Globus pallidus (tissue), 1 donor: ENCODE measurements around the gene SORCS2.
"Not testable (repeated sequence)": the region's sequence is repeated elsewhere in the genome, so short reads cannot be mapped to it uniquely, and the experiment has no call there.

ENCODE experiments used
- DNase-seq: peaks from one replicate; pipeline ENCODE4 v3.0.0-alpha.2; 2015; ENCODE audit warnings: low spot score

SORCS2 gene

DNA sequence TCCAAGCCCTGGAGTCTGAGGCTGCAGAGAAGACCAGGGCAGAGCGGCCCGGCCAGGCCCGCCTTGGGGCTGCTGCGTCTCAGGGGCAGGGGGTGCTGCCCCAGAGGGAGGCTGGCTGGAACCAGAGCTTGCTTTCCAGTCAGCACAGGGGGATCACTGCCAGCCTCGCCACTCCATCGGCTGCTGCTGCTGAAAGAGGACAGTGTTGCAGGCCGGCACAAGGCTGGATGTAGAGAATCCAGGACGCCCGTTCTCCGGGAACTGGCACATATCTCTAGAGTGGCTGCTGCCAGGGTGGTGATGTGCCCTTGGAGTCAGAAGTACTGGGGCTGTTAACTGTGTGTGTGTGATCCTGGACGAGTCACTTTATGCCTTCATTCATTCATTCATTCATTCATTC is 31.9 kb upstream of the SORCS2 start:
- DNase-seq: peak; percentile 70

DNA sequence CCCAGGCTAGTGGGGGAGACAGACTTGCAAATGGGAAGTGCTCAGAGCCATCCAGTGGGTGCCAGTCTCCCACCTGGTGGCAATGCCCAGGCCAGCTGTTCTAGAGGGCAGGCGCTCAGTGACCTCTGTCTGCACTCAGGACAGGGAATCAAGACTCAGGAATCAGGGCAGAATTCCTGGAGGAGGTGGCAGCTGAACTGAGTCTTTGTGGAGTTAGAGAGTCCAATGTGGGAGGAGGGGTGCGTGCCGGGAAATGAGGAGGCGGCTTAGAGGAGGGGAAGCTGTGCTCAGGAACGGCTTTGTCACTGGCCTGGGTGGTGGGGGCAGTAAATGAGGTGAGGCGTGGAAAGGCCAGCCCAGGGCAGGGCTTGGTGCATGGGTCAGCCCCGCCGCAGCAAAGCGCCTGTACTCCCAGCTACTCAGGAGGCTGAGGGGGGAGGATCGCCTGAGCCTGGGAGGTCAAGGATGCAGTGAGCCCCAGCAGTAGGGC is 31.3 kb upstream of the SORCS2 start:
- DNase-seq: no peak

DNA sequence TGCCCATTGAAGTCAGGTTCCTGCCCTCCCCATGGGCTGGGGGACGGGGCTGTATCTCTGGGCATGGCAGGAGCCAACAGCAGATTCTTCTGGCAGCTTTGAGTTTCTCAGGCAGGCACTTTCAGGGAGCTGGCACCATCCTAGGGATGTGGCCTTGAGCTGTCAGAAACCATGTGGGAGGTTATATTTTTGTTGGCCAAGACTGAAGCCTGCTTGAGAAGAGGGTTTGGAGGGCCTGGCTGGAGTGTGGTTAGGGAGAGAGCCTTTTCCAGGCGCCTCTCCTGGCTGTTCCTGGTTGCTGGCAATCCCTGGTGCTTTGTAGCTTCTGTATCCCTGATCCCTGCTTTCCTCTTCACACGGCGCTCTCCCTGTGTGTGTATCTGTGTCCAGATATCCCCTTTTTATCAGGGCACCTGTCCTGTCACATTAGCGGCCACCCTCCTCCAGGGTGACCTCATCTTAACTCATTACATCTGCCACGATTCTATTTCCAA is 30.6 kb upstream of the SORCS2 start:
- DNase-seq: peak; percentile 17

GRCh38 chr4:7165056-7165873 is 27.1 kb upstream of the SORCS2 start:
- DNase-seq: not testable (repeated sequence)

DNA sequence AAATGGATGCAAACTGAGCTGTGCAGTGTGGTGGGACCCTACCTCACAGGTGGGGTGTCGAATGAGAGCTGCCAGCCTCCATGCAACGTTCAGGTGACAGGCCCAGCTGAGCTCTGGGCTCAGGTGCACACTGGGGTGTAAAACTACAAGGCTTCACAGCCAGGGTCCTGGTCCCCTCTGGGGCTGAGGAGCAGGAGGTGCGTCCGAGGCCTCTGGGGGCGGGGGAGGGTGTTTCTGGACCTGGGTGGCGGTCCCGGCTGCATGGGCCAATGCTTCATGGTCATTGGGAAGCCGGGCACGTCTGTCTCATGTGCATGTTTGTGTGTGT is 26.5 kb upstream of the SORCS2 start:
- DNase-seq: no peak

DNA sequence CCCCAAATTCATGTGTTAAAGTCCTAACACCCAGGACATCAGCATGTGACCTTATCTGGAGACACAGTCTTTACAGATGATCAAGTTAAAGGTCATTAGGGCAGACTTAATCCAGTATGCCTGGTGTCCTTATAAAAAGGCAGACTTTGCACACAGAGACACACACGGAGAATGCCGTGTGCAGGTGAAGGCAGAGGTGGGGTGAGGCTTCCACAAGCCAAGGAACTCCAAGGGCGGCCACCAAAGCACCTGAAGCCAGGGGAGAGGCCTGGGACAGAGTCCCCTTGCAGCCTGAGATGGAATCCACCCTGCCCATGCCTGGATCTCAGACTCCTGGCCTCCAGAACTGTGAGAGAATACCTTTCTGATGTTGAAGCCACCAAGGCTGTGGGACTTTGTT is 26.1 kb upstream of the SORCS2 start:
- DNase-seq: no peak

- no peak for DNase-seq
Observed at GRCh38 chr4:7166981-7167700, 25.2 kb upstream of the SORCS2 start.

DNA sequence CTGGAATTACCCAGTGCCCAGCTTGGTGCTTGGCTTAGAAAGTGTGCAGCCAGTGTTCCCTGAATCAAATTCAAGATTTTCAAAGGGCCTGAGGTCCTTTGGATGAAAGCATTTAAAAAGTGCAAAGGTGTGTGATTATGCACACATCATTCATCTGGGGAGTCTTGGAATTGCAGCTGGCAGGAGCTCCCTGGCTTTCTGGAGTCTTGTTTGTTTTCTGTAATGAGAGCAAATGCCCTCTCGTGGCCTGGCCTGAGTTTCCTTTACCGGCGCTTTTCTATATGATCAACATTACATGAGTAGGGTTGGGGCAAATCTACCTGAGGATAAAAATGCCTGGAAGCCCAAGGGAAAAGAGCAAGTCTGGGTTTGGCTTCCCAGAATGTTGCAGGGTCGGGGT is 24.6 kb upstream of the SORCS2 start:
- DNase-seq: no peak

- DNase-seq: no peak
Observed at GRCh38 chr4:7168106-7168505, 24.2 kb upstream of the SORCS2 start.

- DNase-seq: no peak
Observed at GRCh38 chr4:7169134-7169533, 23.2 kb upstream of the SORCS2 start.

DNA sequence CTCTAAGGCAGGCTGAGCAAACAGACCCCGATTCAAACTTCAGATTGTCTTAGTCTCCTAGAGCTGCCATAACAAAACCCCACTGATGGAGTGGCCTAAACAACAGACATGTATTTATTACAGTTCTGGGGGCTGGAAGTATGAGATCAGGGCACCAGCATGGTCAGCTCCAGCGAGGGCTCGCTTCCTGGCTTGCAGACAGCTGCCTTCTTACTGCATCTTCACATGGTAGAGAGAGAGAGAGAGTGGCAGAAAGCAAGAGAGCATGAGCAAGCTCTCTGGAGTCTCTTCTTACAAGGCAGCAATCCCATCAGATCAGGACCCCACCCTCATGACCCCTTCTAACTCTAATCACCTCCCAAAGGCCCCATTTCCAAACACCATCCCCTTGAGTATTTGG is 22.3 kb upstream of the SORCS2 start:
- DNase-seq: no peak

DNA sequence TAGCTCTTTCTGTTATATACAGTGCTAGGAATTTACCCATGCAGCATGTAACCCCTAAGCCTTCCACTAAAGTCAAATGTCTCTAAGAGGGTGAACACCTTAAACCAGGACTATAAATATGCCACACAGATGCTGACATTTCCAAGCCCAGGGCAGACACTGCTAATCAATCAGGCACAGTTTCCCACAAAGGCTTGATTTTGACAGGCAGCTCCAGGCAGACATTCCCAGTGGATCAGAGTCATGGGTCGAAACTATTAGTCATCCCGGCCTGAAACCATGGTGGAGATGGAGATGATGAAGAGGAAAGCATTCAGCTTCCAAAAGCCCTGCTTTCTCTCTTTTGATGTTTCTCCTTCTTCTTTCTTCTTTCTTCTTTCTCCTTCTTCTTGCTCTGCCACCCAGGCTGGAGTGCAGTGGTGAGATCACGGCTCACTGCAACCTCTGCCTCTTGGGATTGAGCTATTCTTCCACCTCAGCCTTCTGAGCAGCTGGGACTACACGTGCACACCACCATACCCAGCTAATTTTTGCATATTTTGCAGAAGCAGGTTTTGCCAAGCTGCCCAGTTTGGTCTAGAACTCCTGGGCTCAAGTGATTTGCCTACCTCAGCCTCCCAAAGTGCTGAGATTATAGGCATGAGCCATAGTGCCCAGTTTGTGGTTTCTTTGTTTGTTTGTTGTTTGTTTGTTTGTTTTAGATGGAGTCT is 21.0 kb upstream of the SORCS2 start:
- DNase-seq: no peak

DNA sequence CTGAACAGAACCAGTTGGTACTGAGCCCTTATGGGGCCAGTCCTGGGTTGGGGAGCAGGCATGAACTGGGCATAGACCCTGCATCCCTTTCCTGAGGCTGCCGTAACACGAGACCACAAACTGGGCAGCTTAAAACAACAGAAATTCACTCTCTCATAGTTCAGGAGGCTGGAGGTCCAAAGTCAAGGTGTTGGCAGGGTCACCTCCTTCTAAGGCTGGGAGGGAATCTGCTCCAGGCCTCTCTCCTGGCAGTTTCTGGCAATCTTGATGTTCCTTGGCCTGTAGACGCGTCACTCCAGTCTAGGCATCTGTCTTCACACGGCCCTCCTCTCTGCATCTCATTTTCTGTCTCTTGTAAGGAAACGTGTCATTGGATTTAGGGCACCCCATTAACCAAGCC is 19.8 kb upstream of the SORCS2 start:
- DNase-seq: no peak

- no peak for DNase-seq
Observed at GRCh38 chr4:7172946-7173345, 19.4 kb upstream of the SORCS2 start.

- no peak for DNase-seq
Observed at GRCh38 chr4:7173841-7174449, 18.4 kb upstream of the SORCS2 start.

DNA sequence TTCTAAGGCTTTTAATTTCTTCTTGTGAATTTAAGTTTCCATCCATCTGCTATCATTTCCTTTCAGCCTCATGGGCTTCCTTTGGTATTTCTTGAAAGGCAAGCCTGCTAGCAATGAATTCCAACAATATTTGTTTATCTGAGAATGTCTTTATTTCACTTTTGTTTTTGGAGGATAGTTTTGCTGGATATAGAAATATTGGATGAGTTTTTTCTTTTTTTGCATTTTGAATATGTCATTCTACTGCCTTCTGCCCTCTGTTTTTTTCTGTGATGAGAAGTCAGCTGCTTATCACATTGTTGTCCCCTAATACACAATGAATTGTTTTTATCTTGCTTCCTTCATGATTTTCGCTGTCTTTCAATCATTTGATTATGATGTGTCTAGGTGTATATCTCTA is 13.2 kb upstream of the SORCS2 start:
- no peak for DNase-seq

- no peak for DNase-seq
Observed at GRCh38 chr4:7180938-7181337, 11.4 kb upstream of the SORCS2 start.

DNA sequence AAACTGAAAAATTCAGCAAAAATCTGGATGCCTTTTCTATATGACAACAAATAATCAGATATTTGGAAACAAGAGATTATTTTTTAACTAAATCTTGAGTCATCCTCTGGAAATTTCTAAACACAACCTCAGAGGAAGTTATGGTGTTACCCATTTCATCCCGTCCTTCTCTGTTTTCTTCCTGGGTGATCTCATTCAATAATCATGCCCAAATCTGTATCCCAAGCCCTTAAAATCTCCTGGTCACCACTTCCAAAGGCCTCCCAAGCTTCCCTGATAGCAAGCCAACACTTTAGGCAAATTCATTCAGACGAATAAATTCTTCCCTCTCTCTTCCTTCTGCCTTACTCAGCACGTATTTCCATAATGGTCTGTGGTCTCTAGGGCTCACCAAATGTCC is 9.7 kb upstream of the SORCS2 start:
- no peak for DNase-seq

- DNase-seq: no peak
Observed at GRCh38 chr4:7183161-7183560, 9.2 kb upstream of the SORCS2 start.

DNA sequence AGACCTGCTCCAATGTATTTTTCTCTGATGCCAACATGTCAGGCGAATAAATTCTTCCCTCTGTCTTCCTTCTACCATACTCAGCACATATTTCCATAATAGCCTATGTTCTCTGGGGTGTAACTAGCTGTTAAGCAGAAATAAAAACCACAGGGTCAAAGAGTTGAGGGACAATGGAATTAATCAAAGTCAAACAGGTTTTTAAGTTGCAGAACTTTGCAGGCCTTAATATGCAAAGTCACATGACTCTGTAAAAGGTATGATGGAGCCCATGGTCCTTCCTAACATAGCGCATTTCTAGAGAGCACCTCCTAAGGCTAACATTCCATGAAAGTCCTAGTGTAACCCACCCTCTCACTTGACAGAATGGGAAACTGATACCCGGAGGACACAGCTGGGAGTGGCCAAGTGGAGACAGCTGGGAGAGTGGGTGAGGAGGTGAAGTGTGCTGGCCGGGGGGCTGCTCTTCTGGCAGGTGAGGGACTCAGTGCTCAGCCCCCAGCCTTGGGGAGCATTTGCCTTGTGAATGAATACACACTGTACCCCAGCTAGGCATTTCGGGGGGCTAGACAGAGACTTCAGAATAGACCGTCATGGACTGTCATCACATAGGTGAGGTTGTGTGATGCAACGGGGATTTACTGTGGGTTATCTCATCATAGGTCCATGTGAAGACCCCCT is 8.4 kb upstream of the SORCS2 start:
- DNase-seq: no peak

GRCh38 chr4:7185487-7186030 is 6.8 kb upstream of the SORCS2 start:
- no peak for DNase-seq
